Measurements from ENCODE around the gene SRSF4.

DNA sequence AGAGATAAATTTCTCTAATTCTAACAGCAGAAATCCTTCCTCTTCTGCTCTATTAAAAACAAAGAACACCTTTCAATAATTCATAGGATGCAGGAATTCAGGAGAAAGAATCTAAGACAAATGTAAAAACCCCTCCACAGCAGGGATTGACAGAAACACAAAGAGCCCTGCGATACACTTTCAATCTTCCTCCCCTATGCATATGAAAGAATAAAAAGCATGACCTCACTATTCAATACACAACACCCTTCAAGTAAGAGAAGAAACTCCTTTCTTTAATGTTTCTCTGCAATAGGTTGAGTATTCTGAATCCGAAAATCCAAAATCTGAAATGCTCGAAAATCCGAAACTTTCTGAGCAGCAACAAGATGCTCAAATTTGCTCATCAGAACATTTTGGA lies 17.1 kb downstream of the SRSF4 start:
- TF ChIP-seq, protein P1, sequence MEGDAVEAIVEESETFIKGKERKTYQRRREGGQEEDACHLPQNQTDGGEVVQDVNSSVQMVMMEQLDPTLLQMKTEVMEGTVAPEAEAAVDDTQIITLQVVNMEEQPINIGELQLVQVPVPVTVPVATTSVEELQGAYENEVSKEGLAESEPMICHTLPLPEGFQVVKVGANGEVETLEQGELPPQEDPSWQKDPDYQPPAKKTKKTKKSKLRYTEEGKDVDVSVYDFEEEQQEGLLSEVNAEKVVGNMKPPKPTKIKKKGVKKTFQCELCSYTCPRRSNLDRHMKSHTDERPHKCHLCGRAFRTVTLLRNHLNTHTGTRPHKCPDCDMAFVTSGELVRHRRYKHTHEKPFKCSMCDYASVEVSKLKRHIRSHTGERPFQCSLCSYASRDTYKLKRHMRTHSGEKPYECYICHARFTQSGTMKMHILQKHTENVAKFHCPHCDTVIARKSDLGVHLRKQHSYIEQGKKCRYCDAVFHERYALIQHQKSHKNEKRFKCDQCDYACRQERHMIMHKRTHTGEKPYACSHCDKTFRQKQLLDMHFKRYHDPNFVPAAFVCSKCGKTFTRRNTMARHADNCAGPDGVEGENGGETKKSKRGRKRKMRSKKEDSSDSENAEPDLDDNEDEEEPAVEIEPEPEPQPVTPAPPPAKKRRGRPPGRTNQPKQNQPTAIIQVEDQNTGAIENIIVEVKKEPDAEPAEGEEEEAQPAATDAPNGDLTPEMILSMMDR (IDR thresholded peaks at IDR 0.05) = no peak
- no peak for TF ChIP-seq POLR2A (IDR thresholded peaks at IDR 0.05)
